HepG2 (cell line): ENCODE measurements around the gene FGFR3.

Source experiments
- DNMT1 ChIP-seq: sonication (generic); formaldehyde crosslinking; IDR thresholded peaks from 2 replicates; pipeline ENCODE4 v1.5.1; 2020; ENCODE audit warnings: mild to moderate bottlenecking, missing genetic modification reagents
- ELF1 ChIP-seq: sonication (generic); formaldehyde crosslinking; IDR thresholded peaks from 2 replicates; pipeline ENCODE4 v1.4.0; 2020; ENCODE audit warnings: missing genetic modification reagents
- NR1H2 ChIP-seq: sonication (generic); formaldehyde crosslinking; IDR thresholded peaks from 2 replicates; pipeline ENCODE4 v1.8.1; 2022; ENCODE audit warnings: low read depth, missing genetic modification reagents, borderline replicate concordance
- PHF20 ChIP-seq: sonication (generic); formaldehyde crosslinking; IDR thresholded peaks from 2 replicates; pipeline ENCODE4 v1.5.0; 2020; ENCODE audit warnings: mild to moderate bottlenecking, missing genetic modification reagents

- TF ChIP-seq PHF20 (CRISPR knock-in tag) = no peak
- TF ChIP-seq DNMT1 = no peak
- no peak for TF ChIP-seq NR1H2 (CRISPR knock-in tag)
- TF ChIP-seq ELF1 (CRISPR knock-in tag) = no peak
Observed at GRCh38 chr4:1855333-1856070, 62.4 kb downstream of the FGFR3 start.
